Measurements from ENCODE around the gene KRTAP21-2.

Gene KRTAP21-2

GRCh38 chr21:30740462-30740861 lies 6.6 kb downstream of the KRTAP21-2 start:
- no peak for DNase-seq (ENCODE audit: low read depth, low spot score)
- TF ChIP-seq CTCF (IDR thresholded peaks at IDR 0.05; ENCODE audit: low read depth, low read length): no peak
- in situ Hi-C loops (cut with HindIII; ENCODE audit: low sequenced_read_pairs): no loop called here
- no peak overlapping the region for H3K4me3 ChIP-seq (ENCODE audit: low read depth, low read length)

- H3K4me3 ChIP-seq (ENCODE audit: low read depth, low read length): no peak overlapping the region
- no peak for DNase-seq (ENCODE audit: low read depth, low spot score)
- in situ Hi-C loops (cut with HindIII; ENCODE audit: low sequenced_read_pairs): no loop called here
- TF ChIP-seq CTCF (IDR thresholded peaks at IDR 0.05; ENCODE audit: low read depth, low read length): no peak
Observed at GRCh38 chr21:30733026-30733425, 14.0 kb downstream of the KRTAP21-2 start.

- DNase-seq (ENCODE audit: low read depth, low spot score): no peak
- TF ChIP-seq CTCF (IDR thresholded peaks at IDR 0.05; ENCODE audit: low read depth, low read length): no peak
- in situ Hi-C loops (cut with HindIII; ENCODE audit: low sequenced_read_pairs): no loop called here
- H3K4me3 ChIP-seq (ENCODE audit: low read depth, low read length): no peak overlapping the region
Observed at GRCh38 chr21:30726726-30727125, 20.3 kb downstream of the KRTAP21-2 start.

- no peak overlapping the region for H3K4me3 ChIP-seq (ENCODE audit: low read depth, low read length)
- in situ Hi-C loops (cut with HindIII; ENCODE audit: low sequenced_read_pairs): no loop called here
- no peak for DNase-seq (ENCODE audit: low read depth, low spot score)
- no peak for TF ChIP-seq CTCF (IDR thresholded peaks at IDR 0.05; ENCODE audit: low read depth, low read length)
Observed at GRCh38 chr21:30719401-30719800, 27.7 kb downstream of the KRTAP21-2 start.

- in situ Hi-C loops (cut with HindIII; ENCODE audit: low sequenced_read_pairs): no loop called here
- peak; percentile 78 for DNase-seq (ENCODE audit: low read depth, low spot score)
Observed at GRCh38 chr21:30718239-30718909, 28.7 kb downstream of the KRTAP21-2 start, which contains the start of gene KRTAP21-3. Gene KRTAP21-3 (minus strand): TSS chr21:30718777. CDS start chr21:30718759, 18 bp downstream.

GRCh38 chr21:30717105-30717504 lies 30.0 kb downstream of the KRTAP21-2 start:
- no peak for TF ChIP-seq CTCF (IDR thresholded peaks at IDR 0.05; ENCODE audit: low read depth, low read length)
- in situ Hi-C loops (cut with HindIII; ENCODE audit: low sequenced_read_pairs): no loop called here
- H3K4me3 ChIP-seq (ENCODE audit: low read depth, low read length): no peak overlapping the region
- DNase-seq (ENCODE audit: low read depth, low spot score): peak; percentile 7

More at GRCh38 chr21:30718239-30718909, 28.7 kb downstream of the KRTAP21-2 start, which contains the start of gene KRTAP21-3:
- no peak within 1 kb of the TSS for H3K4me3 ChIP-seq (ENCODE audit: low read depth, low read length)
- no peak for TF ChIP-seq CTCF (IDR thresholded peaks at IDR 0.05; ENCODE audit: low read depth, low read length)

Data from astrocyte of the spinal cord (primary cell).